Activated CD4-positive, CD25-positive, alpha-beta regulatory T cell treated with anti-CD3 and anti-CD28 coated beads, Interleukin-2, amount 50 U/mL, for 24 hours (primary cell): ENCODE measurements around the gene MYMK.

Experiments used
- ATAC-seq, 2 donors: fragments of 150-1000 bp; cut with Tn5 transposase; one replicate each; pipeline ENCODE4 v1.10.0; 2021; ENCODE audit warnings: mild to moderate bottlenecking in 1 of 2, moderate library complexity in 1 of 2

The MYMK gene

DNA sequence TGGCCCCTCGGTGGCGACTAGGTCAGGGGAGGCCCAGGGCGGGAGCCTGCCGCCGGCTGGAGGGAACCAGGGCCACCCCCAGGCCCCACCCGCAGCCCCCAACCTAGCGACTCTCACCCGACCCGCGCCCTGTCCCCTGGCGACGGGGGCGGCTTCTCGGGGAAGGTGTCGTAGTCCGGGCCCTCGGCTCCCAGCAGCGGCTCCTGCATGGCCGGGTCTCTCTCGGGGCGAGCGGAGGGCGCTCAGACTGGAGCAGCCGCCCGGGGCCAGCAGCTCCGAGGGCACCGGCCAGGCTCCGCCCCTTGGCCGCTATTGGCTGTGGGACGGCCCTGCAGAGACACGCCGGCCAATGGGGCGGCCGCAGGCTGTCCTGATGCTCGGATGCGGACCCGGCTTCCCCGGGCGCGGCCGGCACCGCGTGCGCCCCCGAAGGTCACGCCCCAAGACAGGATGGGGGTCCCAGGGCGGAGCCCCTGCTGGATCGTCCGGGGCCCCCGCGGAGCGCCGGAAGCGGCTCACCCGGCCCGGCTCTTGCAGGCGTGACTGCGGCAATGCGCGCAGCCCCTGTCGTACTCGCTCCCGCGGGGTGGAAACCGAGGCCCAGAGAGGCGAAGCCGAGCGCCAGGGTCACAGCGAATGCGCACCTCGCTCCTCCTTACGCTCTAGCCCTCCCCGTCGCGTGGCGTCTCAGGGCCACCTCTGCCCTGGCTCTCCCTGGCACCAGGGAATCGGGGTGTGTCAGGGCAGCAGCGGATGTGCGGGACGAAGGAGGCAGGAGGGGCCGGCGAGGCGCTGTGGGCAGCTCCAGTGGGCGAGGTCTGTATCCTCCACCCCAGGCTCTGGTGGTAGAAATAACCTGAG lies 45.7 kb downstream of the MYMK start, which contains the start of gene SLC2A6:
Gene SLC2A6, minus strand, starts transcription at position 249 of the 861 bp plus-strand sequence. Its CDS starts 40 bp downstream, at position 209.
- peak; percentile 99 for ATAC-seq

GRCh38 chr9:133477992-133478850 lies 46.5 kb downstream of the MYMK start:
- ATAC-seq = peak; percentile 4 to 5

GRCh38 chr9:133477461-133477860 lies 47.3 kb downstream of the MYMK start:
- ATAC-seq = no peak

- ATAC-seq = no peak
Observed at GRCh38 chr9:133476941-133477340, 47.8 kb downstream of the MYMK start.

DNA sequence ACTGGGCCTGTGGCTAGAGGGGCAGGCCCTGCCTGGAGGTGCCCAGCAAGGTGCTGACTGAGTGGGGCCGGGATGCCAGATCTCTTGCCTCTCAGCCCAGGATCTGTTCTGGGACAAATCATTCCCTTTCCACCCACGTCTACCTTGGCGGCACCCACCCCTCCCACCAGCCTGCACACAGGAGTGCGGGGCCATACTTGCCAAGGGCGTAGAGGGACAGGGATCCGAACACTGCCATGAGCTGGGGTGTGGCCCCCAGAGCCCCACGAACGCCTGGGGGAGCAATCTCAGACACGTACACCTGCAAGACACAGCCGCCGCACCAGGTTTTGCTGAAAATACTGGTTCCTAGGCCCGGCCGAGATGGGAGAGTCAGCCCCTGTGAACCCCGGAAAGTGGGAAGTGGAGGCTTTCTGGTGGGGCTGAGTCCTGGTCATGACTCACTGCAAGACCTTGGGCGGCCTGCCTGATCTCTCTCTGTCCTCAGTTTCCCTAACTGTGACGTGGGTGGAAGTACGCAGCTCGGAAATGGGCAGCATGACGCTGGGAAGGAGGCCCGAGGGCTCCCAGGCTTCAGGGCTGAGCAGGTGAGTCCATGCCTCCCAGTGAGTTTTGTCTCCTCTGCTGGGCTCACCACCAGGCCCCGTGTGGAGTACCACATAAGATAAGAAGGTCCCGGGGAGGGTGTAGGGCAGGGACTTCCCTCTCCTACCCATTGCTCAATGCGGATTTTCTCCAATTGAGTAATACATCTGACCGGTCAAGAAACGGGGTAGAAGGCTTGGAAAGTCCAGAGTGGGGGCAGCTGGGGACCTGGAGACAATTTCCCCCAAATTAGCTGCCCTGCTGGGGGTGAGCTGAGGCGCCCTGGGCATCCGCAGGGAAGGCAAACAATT lies 48.5 kb downstream of the MYMK start:
- no peak for ATAC-seq

DNA sequence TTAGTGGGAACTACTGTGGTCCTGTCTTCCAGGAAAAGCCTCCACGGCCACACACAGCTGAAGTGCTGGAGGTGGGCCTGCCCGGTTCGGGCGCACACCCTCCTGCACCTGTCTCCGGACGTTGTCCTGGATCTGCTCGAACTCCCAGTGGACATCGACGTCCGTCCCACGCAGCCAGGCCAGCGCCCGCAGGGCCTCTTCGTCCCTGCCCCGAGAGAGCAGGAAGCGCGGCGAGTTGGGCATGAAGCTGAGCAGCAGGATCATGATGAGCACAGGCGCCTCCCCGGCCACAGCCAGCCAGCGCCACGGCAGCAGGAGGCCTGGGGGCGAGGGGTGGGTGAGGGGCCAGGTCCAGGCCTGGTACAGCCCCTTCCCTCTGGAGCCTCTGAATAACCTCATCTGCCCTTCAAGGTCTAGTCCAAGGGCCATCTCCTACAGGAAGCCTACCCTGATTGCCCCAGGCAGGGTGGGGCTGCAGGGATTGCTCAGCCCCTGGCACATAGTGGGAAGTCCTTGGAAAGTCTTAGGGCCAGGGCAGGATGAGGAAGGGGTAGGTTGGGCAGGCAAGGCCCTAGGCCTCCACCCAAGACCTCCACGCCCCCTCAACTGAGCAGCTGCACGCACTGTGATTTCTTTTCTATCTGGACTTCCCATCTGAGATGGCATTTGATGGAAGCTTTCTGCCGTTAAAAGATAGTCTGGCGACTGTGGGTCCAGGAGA lies 49.3 kb downstream of the MYMK start:
- ATAC-seq = no peak

DNA sequence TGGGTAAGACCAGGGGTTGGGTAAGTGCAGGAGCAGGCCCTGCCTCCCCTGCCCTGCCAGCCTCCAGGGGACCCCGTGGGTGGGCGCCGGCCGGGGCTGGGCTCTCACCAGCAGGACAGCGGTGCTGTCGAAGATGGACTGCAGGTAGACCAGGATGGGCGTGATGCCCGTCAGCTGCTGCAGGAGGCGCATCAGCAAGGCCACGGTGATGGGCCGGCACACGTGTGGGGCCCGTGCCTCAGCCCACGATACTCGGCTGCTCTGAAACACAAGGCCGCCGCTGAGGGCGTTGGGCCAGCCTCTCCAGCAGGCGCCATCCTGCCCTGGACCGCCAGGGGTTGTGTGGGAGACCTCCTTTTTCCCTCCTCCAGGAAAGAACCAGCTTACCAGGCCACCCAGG lies 49.9 kb downstream of the MYMK start:
- no peak for ATAC-seq

DNA sequence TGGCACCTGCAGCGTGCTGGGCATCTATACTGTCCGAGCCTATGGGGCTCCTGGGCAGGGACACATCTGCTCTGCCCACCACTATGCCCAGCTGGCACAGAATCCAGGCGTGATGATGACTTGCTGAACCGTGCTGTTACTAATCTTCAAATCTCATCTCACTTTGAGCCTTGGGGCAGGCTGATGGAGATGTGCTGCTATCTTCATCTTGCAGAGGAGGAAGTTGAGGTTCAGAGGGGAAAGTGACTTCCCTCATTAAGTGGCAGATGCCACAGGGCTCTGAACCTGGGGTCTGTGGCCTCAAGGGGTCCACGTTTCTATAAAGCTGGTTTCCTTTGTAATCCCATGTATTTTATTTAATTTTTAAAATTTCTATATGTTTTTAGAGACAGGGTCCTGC lies 50.5 kb downstream of the MYMK start:
- no peak for ATAC-seq

GRCh38 chr9:133473743-133474142 lies 51.0 kb downstream of the MYMK start:
- ATAC-seq = no peak

DNA sequence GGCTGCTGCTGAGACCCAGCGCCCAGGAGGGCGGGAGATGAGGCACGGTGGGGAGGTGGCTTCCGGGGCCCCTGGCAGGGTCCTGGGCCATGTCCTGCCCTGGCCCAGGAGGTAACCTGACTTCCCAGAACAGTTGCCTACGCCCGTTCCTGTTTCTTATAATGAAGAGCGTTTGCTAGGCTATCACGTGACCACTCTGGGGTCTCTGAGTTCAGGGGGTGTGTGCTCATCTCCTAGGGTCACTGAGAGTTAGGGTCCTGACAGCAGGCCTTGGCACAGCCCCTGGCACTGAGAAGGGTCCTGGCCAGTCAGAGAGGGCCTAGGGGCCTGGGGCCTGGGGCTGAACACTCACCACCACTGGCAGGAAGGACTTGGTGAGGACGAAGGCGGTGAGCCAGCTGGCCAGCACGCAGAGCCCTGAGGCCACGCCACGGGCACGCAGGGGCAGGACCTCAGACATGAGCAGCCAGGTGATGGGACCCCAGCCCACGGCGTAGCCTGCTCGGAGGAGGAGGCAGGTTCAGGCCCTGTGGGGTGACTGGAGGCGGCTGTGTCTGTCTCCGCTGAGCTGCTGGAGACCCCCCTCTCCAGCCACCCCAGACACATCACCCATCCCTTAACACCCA lies 51.9 kb downstream of the MYMK start:
- ATAC-seq = no peak

- no peak for ATAC-seq
Observed at GRCh38 chr9:133472277-133472645, 52.5 kb downstream of the MYMK start.

DNA sequence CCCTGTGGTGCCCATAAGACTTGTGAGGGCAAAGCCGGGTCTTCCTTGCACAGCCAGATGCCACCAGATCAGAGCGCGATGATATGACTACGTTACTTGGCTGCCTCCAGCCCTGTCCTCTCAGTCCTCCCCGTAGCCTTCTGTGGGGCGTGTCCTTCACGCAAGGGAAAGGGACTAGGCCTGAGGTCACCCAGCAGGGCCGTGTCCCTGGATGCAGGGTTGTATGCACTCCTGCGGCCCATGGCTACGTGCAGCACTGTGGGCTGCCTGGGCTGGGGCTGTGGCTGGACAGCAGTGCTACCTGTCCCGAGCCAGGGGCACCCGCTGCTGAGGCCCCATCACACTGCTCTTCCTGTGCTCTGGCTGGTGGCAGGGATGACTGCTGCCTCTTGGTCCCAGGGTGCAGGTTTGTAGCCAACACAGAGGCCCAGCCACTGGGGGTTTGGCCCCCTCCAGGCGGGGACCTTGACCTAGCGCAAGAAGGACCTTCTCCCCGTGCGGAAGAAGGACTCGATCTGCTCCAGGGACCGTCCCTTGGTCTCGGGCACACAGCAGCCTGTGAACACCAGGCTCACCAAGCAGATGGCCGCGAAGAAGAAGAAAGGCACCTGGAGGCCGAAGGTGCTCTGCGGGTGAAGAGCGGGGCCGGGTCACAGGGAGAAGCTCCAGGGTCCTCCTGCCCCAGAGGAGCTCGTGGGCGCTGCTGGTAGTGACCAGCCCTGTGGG lies 53.0 kb downstream of the MYMK start:
- no peak for ATAC-seq

- ATAC-seq = no peak
Observed at GRCh38 chr9:133470988-133471387, 53.8 kb downstream of the MYMK start.

DNA sequence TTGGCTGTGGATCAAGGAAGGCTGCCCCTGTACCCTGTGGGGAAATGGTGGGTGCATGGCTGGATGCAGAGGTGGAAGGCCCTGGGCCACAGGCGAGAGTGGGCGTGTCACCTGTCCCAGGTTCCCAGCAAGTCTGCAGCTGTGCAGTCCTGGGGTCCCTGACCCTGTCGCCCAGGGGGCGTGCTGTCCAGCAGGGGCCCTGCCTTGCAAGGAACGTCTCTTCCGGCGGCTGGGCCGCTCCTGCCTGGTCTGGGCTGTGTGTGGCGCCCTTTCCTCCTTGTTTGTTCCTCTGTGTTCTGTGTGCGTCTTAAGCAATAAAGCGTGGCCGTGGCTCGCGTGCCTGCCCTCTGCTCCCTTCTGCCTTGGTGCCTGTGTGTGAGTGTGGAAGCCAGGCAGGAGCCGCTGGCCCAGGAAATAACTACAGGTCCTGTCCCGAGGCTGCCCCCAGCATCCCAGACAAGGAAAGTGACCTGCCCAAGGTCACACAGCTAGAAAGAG lies 54.3 kb downstream of the MYMK start:
- no peak for ATAC-seq

GRCh38 chr9:133468777-133469421 lies 55.9 kb downstream of the MYMK start:
- ATAC-seq = no peak

GRCh38 chr9:133468374-133468773 lies 56.4 kb downstream of the MYMK start:
- no peak for ATAC-seq

DNA sequence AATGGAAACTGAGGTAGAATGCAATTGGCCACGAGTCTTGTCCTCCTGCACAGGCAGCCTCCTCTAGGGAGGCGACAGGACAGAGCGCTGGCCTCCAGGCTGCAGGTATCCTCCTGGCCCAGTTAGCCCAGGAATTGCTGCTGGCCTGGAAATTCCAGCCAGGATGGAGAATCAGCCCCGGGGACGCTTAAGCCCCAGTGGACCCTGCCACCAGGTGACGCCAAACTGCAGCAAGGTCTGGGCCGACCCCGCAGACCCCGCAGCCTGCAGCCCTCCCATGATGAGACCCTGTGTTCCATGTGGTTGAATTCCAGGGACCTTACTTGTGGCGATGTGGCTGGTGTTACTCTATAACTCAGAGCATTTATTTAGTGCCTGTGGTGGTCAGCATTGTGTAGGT lies 57.7 kb downstream of the MYMK start:
- ATAC-seq = no peak

GRCh38 chr9:133465984-133466383 lies 58.8 kb downstream of the MYMK start:
- ATAC-seq = no peak

DNA sequence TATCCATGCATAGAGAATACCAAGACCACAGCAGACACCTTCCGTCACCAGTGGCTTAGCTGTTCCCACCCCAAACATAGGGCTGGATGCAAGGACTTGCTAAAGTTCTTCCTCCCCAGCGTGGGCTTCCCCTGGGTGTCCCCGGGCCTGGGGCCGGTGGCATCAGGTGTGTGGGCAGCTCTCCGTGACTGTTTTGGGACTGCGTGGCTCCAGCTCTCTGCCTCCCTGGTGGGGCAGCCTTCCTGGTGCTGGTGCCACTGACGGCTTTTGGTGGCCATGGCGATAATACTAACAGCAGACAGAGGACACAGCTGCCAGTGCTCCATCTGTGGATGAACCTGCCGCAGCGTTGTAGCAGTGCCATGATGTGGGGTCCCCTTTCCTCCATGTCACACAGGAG lies 60.1 kb downstream of the MYMK start:
- ATAC-seq = no peak
